ENCODE data around the gene ATXN1. TPM values are rescaled to one million over a fixed set of nuclear protein-coding genes. Genes with fewer than 3 reads are reported as not detected.

ATXN1 gene
- total RNA-seq, 1 donor from 2014 or later, result 3.9 TPM

GRCh38 chr6:16583144-16583762, 178.0 kb downstream of the ATXN1 start:
- Mint-ChIP-seq H3K27me3 (ENCODE audit: low read depth) (no peaks in the 10 kb centered on the region), H3K9me3 (no peaks in the 10 kb centered on the region), H3K36me3 (ENCODE audit: low read depth) (no peaks in the 10 kb centered on the region), H3K4me3 (no peak overlapping the region), H3K4me1 (no peaks in the 10 kb centered on the region), H3K27ac (ENCODE audit: unreplicated experiment) (no peak overlapping the region)
- TF ChIP-seq, protein P1, sequence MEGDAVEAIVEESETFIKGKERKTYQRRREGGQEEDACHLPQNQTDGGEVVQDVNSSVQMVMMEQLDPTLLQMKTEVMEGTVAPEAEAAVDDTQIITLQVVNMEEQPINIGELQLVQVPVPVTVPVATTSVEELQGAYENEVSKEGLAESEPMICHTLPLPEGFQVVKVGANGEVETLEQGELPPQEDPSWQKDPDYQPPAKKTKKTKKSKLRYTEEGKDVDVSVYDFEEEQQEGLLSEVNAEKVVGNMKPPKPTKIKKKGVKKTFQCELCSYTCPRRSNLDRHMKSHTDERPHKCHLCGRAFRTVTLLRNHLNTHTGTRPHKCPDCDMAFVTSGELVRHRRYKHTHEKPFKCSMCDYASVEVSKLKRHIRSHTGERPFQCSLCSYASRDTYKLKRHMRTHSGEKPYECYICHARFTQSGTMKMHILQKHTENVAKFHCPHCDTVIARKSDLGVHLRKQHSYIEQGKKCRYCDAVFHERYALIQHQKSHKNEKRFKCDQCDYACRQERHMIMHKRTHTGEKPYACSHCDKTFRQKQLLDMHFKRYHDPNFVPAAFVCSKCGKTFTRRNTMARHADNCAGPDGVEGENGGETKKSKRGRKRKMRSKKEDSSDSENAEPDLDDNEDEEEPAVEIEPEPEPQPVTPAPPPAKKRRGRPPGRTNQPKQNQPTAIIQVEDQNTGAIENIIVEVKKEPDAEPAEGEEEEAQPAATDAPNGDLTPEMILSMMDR (conservative IDR thresholded peaks at IDR 0.05), result no peak
- no peak for DNase-seq (ENCODE audit: low read depth, low spot score)

GRCh38 chr6:16582446-16583143, 178.7 kb downstream of the ATXN1 start:
- Mint-ChIP-seq H3K36me3 (ENCODE audit: low read depth) (no peaks in the 10 kb centered on the region), H3K27me3 (ENCODE audit: low read depth) (no peaks in the 10 kb centered on the region), H3K4me3 (no peak overlapping the region), H3K4me1 (no peaks in the 10 kb centered on the region), H3K9me3 (no peaks in the 10 kb centered on the region), H3K27ac (ENCODE audit: unreplicated experiment) (no peak overlapping the region)
- TF ChIP-seq, protein P1 (conservative IDR thresholded peaks at IDR 0.05), result no peak
- no peak for DNase-seq (ENCODE audit: low read depth, low spot score)

GRCh38 chr6:16578695-16579285, 182.5 kb downstream of the ATXN1 start:
- H3K36me3 Mint-ChIP-seq (ENCODE audit: low read depth), result no peaks in the 10 kb centered on the region
- no peak overlapping the region for H3K4me3 Mint-ChIP-seq
- H3K9me3 Mint-ChIP-seq, result no peaks in the 10 kb centered on the region
- no peak for DNase-seq (ENCODE audit: low read depth, low spot score)
- H3K27me3 Mint-ChIP-seq (ENCODE audit: low read depth), result no peaks in the 10 kb centered on the region
- no peak overlapping the region for H3K27ac Mint-ChIP-seq (ENCODE audit: unreplicated experiment)
- H3K4me1 Mint-ChIP-seq, result no peaks in the 10 kb centered on the region
- TF ChIP-seq, protein P1 (conservative IDR thresholded peaks at IDR 0.05), result no peak

- Mint-ChIP-seq H3K4me1 (no peaks in the 10 kb centered on the region), H3K4me3 (no peak overlapping the region), H3K9me3 (no peaks in the 10 kb centered on the region), H3K36me3 (ENCODE audit: low read depth) (no peaks in the 10 kb centered on the region), H3K27me3 (ENCODE audit: low read depth) (no peaks in the 10 kb centered on the region), H3K27ac (ENCODE audit: unreplicated experiment) (no peak overlapping the region)
- no peak for DNase-seq (ENCODE audit: low read depth, low spot score)
- TF ChIP-seq, protein P1 (conservative IDR thresholded peaks at IDR 0.05), result no peak
Observed at GRCh38 chr6:16576451-16577368, 184.6 kb downstream of the ATXN1 start.

GRCh38 chr6:16575655-16576054, 185.6 kb downstream of the ATXN1 start:
- no peak overlapping the region for H3K27ac Mint-ChIP-seq (ENCODE audit: unreplicated experiment)
- no peaks in the 10 kb centered on the region for H3K9me3 Mint-ChIP-seq
- no peaks in the 10 kb centered on the region for H3K27me3 Mint-ChIP-seq (ENCODE audit: low read depth)
- no peaks in the 10 kb centered on the region for H3K4me1 Mint-ChIP-seq
- no peak overlapping the region for H3K4me3 Mint-ChIP-seq
- TF ChIP-seq, protein P1 (conservative IDR thresholded peaks at IDR 0.05), result no peak
- H3K36me3 Mint-ChIP-seq (ENCODE audit: low read depth), result no peaks in the 10 kb centered on the region
- DNase-seq (ENCODE audit: low read depth, low spot score), result no peak
